ENCODE measurements around the gene RAB34. TPM values are rescaled to one million over a fixed set of nuclear protein-coding genes. Genes with fewer than 3 reads are reported as not detected.

The RAB34 gene
- total and polyA plus RNA-seq, 8 donors: 35.6 to 101 (median 75.4) TPM

DNA sequence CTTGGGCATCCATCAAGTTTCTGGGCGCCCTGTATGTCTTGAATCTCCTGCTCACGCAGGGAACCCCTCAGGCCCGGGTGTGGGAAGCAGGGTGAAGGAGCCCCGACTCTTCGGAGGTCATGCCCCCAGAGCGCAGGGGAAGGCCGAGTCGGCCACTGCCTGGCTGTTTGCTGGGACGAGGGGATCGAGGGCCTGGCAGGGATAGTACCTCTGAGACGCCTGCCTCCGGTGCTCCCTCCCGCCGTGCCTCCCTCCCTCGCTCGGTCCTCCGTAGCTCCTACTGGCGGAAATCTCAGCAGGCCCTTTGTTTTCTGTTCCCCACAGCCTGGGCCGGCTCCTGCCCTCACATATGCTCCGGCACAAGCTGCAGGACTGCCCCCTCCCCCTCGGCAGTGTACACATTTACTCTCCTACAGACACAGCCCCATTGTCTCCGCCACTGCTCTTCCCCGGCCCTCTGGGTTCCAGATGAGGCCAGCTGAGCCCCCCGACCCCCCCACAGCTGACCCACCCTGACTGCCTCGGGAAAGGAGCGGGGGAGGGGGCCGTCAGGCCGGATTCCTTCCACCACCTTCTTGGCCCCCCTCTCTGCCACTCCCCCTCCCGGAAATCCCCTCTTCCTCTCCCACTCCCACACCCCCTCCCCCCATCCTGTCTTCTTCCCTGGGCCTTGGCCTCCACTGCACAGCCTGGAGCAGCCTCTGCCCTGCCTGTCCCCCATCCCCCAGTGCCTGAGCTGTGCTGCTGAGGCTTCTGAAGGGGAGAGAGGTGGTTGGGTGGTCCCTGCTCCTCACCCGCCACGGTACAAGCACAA, 27.5 kb upstream of the RAB34 start:
- Histone ChIP-seq H3K4me3 (peak overlapping the region; percentile 61 to 89 (median 80)), H3K4me1 (peaks cover 61 to 89% (median 83%) of the 10 kb centered on the region in 4 donors), H3K9me3 (no peaks in the 10 kb centered on the region), H3K27ac (peak overlapping the region; percentile 96 to 99 (median 98)), H3K27me3 (peaks cover 0 to 5% (median 0%) of the 10 kb centered on the region in 3 donors), H3K36me3 (peaks cover 21 to 27% (median 26%) of the 10 kb centered on the region in 4 donors)
- peak; percentile 75 to 91 for DNase-seq
- TF ChIP-seq POLR2AphosphoS5 (IDR thresholded peaks at IDR 0.05) (peak in 2 of 3 donors; percentile 10 to 26), POLR2A (IDR thresholded peaks at IDR 0.05) (peak in 1 of 4 donors; percentile 51)
- TF ChIP-seq, protein P1, sequence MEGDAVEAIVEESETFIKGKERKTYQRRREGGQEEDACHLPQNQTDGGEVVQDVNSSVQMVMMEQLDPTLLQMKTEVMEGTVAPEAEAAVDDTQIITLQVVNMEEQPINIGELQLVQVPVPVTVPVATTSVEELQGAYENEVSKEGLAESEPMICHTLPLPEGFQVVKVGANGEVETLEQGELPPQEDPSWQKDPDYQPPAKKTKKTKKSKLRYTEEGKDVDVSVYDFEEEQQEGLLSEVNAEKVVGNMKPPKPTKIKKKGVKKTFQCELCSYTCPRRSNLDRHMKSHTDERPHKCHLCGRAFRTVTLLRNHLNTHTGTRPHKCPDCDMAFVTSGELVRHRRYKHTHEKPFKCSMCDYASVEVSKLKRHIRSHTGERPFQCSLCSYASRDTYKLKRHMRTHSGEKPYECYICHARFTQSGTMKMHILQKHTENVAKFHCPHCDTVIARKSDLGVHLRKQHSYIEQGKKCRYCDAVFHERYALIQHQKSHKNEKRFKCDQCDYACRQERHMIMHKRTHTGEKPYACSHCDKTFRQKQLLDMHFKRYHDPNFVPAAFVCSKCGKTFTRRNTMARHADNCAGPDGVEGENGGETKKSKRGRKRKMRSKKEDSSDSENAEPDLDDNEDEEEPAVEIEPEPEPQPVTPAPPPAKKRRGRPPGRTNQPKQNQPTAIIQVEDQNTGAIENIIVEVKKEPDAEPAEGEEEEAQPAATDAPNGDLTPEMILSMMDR (IDR thresholded peaks at IDR 0.05): no peak
- WGBS, 5 donors: 2 to 6% (median 2%) methylated on average over 18 to 31 of the region's 31 CpGs
- intact Hi-C loops (cut with DNase I; ENCODE audit: low total_unique reads): no loop called here

DNA sequence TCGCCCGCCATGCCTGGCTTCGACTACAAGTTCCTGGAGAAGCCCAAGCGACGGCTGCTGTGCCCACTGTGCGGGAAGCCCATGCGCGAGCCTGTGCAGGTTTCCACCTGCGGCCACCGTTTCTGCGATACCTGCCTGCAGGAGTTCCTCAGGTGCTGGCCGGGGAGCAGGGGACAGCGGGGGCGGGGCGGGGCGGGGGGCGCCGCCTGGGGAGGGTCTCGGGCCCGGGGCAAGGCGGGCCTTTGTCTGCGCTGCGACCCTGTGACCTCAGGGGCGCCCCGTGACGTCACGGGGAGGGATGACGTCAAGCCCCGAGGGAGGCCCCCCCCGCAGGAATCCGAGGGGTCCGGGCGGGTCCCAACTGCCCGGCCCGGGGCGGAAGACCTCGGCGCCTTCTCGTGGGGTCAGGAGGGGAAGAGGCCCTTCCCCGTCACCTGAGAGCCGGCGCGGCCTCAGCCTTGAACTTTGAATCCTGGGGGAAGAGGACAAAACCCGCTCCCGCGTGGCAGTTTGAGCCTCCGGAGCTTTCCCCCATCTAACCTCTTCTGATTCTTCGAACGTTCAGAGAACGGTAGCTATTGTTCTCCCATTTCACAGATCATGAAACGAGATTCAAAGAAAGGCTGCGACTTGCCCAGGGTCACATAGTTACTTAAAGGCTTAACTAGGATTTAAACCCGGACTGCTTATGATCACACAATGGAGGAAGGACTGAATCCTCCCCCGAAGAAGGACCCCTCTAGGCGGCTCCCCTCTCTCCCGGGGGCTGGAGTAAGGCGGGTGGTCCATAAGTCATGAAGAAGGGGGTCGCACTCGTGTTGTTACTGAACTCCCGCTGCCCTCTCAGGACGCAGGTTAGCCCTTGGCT, 26.7 kb upstream of the RAB34 start:
- H3K27ac ChIP-seq: peak overlapping the region; percentile 96 to 99 (median 98)
- TF ChIP-seq, protein P1 (IDR thresholded peaks at IDR 0.05): no peak
- TF ChIP-seq EP300 (IDR thresholded peaks at IDR 0.05) (no peak), POLR2AphosphoS5 (IDR thresholded peaks at IDR 0.05) (no peak)
- no peaks in the 10 kb centered on the region for H3K9me3 ChIP-seq
- H3K4me1 ChIP-seq: peaks cover 55 to 81% (median 75%) of the 10 kb centered on the region in 4 donors
- peak overlapping the region; percentile 61 to 89 (median 80) for H3K4me3 ChIP-seq
- H3K27me3 ChIP-seq: peaks cover 0 to 5% (median 0%) of the 10 kb centered on the region in 3 donors
- WGBS, 5 donors: 0 to 2% (median 1%) methylated on average over 31 to 61 of the region's 61 CpGs
- peaks cover 18 to 23% (median 20%) of the 10 kb centered on the region in 4 donors for H3K36me3 ChIP-seq
- peak; percentile 61 to 88 for DNase-seq
- intact Hi-C loops (cut with DNase I; ENCODE audit: low total_unique reads): no loop called here

DNA sequence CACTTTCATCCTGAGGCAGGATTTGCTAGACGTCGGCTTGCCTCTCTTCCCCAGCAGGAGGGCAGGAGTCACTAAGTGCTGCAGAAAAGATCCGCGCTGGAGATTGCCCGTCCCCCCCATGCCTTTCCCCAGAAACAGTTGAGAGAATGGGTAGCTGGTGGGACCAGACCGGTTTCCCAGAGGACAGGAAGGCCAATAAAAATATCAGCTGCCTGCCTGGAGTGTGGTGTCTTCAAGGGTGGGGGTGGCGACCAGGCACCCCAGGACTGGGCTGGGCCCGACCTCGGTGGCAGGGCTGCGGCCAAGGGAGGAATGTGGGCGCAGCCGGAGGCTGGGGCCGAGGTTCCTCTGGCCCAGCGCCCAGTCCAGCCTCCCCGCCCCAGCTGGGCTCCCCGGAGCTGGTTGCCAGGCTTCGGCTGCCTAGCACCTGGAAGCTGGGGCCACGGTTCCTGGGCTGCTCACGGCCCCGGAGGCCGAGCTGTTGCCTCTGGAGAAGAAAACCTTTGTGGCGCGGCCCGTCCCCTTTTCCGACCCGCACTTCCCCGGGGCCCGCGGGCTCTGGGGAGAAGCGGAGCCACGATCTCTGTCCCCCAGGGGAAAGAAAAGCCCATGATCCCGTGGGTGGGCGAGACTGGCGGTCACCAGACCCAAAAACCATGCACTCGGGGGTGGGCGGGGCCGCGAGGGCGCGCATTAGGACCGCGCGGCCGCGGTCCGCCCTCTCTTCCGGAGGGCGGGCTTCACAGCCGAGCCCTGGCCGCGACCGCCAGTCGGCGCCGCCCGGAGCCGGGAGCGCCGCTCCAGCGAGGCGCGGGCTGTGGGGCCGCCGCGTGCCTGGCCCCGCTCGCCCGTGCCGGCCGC, 25.8 kb upstream of the RAB34 start, which contains the start of gene TRAF4:
TSS of gene TRAF4 (plus strand) at position 769 of the 861 bp plus-strand sequence. CDS start 102 bp downstream, outside the sequence.
- H3K4me1 ChIP-seq: peaks cover 47 to 72% (median 66%) of the 10 kb centered on the region in 4 donors
- peak within 1 kb of the TSS; percentile 96 to 99 (median 98) for H3K27ac ChIP-seq
- TF ChIP-seq, protein P1 (IDR thresholded peaks at IDR 0.05): peak in 1 of 7 experiments; percentile 51
- TF ChIP-seq EP300 (IDR thresholded peaks at IDR 0.05): no peak
- TF ChIP-seq POLR2AphosphoS5 (IDR thresholded peaks at IDR 0.05): peak; percentile 27 to 87 (median 76)
- 0 to 9% (median 1%) methylated on average over 14 to 70 of the region's 70 CpGs for WGBS, 5 donors
- no peaks in the 10 kb centered on the region for H3K9me3 ChIP-seq
- peaks cover 11 to 14% (median 12%) of the 10 kb centered on the region in 4 donors for H3K36me3 ChIP-seq
- H3K27me3 ChIP-seq: peaks cover 0 to 5% (median 0%) of the 10 kb centered on the region in 3 donors
- peak within 1 kb of the TSS; percentile 61 to 89 (median 80) for H3K4me3 ChIP-seq
- peak; percentile 89 to 95 for DNase-seq
- intact Hi-C loops (cut with DNase I; ENCODE audit: low total_unique reads): no loop called here
